HG03097 (cell line): ENCODE data around the gene NOP14.
"Not testable (repeated sequence)": the region's sequence is repeated elsewhere in the genome, so short reads cannot be mapped to it uniquely, and the experiment has no call there.

Experiments used
- ATAC-seq: cut with Tn5 transposase; IDR thresholded peaks from one replicate; pipeline ENCODE4 v1.9.1; 2021; ENCODE audit not compliant: unreplicated experiment, low FRiP score

Gene NOP14

DNA sequence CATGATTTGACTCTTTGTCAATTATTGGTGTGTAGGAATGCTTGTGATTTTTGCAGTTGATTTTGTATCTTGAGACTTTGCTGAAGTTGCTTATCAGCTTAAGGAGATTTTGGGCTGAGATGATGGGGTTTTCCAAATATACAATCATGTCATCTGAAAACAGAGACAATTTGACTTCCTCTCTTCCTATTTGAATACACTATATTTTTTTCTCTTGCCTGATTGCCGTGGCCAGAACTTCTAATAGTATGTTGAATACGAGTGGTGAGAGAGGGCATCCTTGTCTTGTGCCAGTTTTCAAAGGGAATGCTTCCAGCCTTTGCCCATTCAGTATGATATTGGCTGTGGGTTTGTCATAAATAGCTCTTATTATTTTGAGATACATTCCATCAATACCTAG lies 44.9 kb downstream of the NOP14 start:
- not testable (repeated sequence) for ATAC-seq

DNA sequence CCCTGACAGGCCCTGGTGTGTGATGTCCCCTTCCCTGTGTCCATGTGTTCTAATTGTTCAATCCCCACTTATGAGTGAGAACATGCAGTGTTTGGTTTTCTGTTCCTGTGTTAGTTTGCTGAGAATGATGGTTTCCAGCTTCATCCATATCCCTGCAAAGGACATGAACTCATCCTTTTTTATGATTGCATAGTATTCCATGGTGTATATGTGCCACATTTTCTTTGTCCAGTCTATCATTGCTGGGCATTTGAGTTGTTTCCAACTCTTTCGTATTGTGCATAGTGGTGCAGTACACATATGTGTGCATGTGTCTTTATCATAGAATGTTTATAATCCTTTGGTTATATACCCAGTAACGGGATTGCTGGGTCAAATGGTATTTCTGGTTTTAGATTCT lies 46.5 kb downstream of the NOP14 start:
- not testable (repeated sequence) for ATAC-seq

DNA sequence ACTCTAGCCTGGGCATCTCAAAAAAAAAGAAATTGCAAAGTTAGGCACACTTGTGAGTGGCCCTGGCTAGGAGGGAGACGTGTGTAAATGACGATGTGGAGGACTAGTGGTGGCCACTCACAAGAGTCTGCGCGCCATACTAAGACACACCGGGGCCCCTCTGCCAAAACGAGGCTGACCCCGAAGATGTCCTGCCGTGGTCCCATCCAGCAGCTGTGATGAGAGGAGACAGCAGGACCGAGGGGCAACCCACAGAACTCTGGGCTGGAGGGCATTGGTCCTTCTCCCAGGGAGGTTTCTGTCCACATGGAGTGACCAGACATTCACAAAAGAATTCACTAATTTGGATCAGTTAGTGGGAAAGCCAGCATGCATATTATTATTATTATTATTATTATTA lies 47.4 kb downstream of the NOP14 start:
- ATAC-seq, result no peak

DNA sequence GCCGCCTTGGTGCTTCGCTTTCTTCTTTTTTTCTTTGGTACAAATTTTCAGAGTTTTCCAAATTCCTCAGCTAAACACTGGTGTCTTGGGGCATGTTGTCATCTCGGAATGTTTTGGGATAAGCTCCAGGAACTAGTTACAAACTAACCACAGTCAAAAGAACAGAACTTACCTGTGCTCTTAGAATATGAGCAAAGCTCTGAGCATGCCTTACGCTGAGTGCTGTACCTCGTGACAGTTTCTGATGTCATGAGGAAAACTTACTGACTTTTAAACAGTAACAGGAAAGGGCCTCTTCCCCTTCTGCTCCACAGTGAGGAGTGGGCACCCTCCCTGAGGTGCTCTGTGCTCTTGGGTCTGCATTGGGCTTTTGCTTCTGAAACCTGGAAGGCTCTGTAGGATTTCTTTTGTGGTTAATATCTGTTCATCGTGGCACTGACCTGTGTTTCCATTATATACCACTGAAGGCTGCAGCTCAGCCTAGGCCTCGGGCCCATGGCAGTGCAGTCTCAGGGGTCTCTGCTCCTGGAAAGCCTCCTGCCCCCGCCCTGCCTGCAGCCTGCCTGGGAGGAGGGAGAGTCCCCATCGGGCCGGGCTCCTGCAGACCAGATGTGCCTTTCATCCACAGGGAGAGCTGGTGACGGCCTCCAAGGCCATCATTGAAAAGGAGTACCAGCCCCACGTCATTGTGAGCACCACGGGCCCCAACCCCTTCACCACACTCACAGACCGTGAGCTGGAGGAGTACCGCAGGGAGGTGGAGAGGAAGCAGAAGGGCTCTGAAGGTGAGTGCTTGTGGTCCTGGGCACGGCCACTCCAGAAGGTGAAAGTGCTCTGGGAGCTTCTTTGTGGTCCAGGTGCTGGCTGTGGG lies 48.7 kb downstream of the NOP14 start:
- no peak for ATAC-seq

DNA sequence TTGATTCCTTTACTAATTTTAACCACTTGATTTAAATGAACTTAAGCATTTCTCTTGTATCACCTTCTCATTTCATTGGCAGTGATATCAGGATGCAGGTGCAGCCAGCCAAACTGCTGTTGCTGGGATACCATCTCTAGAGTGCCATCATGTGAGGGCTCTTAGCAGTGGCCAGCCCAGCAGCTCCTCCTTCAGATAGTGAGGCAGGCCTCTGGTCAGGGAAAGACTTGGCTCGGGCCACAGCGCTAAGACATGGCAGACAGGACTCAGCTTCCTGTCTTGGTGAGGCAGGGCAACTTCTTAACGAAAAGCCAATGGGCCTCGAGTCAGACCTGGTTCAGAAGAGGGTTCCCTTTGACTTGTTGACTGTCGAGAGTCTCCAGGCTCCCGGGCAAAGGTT lies 50.0 kb downstream of the NOP14 start:
- no peak for ATAC-seq

DNA sequence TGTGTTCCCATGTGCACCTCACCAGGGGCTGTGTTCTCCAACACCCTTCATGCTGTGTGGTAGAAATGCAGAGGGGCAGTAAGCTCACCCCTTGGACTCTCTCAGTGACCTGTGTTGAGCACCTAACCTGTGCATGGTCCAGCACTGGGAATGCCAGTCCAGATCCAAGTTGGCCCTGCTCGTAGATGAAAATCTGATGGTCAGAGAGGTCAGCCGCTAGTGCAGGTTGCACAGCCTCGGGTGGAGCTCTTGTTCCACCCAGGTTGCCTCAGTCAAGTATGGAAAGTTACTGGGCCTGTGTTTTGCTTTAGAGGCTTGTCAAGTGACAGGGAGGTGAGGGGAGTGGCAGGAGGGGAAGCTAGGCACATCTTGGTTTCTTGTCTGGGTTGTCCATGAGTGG lies 51.3 kb downstream of the NOP14 start:
- no peak for ATAC-seq

DNA sequence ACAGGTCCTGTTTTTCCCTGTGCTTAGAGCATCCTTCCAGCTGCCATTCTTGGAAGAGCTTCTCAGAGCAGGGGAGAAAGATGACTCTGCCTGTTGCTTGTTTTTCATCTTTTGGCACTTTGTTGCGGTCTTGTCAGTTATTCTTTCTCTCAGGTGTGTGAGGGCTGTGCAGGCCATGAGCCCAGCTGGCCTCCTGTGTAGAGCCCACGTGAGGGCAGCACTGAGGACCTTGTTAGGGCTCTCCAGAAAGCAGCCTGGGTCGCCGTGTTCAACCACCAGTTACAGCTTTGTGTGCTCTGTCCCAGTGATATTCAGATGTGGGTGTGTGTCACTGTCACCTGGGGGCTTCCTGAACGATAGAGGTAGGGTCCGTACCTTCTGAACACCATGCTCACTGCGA lies 52.8 kb downstream of the NOP14 start:
- ATAC-seq, result no peak

DNA sequence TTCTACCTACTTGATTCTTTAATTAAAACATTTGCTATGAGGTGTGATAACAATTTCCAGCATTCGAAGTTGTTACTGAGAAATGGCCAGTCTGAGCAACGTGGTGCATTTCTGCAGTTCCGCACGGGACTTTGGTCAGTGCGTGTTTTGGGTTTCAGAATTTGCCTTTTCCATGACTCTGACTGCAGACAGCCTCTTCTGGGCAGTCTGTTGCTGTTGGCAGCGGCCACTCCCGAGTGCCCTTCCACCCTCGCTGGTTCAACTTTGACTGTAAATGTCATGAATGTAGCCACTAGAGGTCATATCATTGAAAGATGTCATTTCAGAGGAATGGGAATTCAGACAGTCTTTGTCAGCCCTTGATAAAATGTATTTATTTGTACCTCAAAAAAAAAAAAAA lies 53.6 kb downstream of the NOP14 start:
- ATAC-seq, result no peak

DNA sequence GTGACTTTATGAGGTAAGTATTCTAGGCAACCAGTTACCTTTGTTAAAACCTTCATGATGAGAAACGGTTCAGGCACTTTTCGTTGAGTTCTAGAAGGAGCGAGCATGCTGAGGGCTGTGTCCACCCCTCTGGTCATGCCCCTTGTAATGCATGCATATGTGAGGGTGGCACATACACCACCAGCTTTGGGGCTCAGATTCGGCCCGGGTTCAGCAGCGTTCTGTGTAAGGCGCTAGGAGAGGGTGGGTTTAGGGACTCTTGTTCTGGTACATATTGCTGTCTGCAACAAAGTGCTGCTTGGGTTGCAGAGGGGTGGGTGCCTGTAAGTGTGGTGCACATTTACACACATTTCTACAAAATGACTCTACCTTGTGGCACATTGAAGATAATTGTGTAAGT lies 54.5 kb downstream of the NOP14 start:
- ATAC-seq, result no peak

DNA sequence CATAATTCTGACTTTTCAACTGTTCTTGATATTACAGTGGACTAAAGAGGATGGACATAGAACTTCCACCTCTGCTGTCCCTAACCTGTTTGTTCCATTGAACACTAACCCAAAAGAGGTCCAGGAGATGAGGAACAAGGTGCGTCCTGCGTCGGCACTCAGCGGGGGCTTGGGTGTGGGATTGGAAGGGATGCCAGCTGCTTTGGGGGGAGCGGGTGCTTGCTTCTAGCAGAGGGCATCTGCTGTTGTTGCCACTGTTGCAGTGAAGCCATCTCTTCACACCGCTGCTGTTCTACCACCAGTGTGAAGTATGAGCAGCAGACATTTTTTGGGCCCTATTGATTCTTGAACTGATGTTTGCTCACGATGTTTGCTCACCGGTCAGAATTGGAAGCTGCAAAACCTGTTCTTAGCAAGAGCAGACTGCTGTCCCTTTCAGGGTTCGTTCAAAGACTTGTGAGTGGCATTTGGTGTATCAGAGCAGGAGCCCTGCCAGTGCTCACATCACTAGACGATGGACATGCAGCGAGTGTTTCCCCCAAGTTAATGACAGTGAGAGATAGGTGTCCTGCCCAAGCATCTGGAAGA lies 55.4 kb downstream of the NOP14 start:
- ATAC-seq, result no peak

DNA sequence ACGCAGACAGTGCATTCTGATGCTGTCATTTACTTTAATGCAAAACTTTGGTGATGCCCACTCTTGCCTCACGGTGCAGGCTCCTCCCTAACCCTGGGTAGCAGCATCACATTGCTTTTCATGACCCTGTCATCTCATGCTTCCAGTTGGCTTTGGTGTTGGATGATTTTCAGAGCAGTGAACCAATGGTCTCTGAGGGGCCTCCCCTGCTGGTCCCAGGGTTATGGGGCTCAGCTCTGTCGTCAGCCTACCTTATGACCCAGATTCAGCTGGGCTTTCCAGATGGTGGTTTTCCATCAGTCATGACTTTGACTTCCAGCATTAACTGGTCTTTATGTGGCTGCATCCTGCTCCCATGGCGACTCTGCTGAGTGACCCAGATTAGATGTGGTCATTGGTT lies 56.0 kb downstream of the NOP14 start:
- ATAC-seq, result no peak

DNA sequence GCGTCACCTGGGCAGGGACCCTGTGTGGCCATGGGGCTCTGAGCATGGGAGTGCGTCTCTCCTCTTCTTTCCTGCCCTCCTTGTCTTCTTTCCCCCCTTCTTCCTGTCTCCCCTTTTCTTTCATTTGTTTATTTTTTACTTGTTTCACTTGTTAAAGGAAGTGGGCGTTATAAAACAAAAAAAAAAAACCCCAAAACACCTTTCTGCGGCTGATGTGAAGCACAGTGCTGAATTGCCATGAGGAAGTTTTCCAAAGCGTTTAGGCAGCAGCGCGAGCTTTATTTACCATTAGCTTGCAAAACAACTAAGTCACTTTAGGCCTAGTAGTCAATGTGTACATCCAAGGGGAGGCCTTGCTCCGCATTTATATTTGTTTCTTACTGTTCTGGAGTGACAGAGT lies 57.0 kb downstream of the NOP14 start:
- ATAC-seq, result no peak

DNA sequence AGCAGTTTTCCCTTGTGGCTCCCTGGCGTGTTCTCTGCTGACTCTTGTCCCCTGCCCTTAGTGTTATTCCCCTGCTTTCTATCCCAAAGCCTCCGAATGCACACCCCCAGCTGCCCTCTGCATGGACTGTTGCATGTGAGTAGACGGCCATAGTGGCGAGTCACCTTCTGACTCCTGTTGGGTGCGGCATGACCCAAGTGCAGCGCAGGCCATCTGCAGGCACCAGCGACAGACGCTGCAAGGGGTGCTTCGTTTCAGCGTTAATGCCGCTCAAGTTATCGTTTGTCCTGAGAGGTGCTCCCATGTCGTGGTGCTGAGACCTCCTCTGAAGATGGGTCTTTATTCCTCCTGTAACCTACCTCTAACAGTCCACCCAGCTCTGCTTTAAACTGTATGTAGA lies 57.7 kb downstream of the NOP14 start:
- ATAC-seq, result no peak

DNA sequence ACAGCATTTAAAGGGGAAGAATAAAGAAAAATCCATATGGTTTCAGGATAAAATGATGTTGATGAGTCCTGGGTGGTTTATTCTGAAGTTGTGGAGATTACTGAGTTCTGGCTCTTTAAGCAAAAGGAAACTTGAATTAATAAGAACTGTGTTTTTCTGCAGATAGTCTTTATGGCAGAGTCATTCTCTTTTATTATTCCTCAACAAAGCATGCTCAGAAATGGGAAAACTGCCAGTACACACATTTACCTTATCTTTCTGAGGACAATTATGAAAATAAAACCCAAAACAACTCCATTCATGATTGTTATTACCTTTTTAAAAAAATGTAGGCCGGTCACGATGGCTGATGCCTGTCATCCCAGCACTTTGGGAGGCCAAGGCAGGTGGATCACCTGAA lies 61.1 kb downstream of the NOP14 start:
- no peak for ATAC-seq

DNA sequence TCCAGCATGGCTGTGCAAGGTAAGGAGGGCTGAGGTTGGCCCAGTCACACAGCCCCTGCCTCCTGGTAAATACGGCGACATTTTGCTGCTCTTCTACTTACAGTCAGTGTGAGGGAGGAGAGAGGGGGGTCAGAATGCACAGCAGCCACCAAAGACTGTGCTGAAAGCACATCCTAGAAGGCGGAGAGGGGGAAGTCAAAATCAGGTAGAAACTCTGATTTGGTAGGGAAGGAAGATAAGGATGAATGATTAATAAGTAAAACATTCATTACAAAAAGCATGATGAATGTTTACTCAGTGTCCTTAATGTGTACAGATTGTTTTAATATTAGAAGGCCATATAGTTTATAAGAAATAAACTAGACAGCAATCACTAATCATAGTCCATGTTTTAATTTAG lies 62.0 kb downstream of the NOP14 start:
- no peak for ATAC-seq

DNA sequence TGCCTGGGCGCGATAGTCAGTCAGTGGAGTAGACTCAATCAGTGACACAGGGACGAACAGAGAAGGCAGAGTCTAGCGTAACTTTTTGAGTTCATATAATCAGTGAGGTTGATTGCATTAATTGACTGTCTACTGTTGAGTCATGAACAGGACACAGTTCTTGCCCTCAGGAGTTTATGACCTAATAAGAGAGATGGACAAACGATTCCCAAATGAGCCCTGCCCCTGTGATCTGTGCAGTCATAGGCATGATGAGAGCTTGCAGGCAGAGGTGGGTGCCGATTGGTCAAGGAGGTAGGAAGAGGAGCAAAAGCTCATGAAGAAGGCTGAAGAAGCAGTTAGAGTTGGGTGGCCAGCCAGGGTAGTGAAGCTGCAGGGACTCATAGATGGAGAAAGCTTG lies 62.5 kb downstream of the NOP14 start:
- no peak for ATAC-seq

DNA sequence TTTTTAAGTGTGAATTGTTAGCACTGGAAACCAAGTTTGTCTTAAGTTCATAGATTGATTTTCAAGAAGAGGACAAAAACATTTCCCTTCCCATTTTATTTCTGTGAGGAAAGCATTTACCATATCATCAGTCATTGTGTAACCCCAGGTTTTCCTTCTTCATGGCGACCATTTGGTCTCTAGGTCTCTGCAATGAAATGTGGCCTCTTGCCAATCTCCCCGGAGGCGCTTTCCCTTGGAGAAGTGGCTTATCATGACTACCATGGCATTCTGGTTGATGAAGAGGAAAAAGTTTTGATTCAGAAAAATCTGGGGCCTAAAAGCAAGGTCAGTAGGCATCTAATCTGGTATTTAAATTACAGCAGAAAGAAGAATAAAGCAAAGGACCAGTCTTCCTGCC lies 65.2 kb downstream of the NOP14 start:
- ATAC-seq, result no peak

DNA sequence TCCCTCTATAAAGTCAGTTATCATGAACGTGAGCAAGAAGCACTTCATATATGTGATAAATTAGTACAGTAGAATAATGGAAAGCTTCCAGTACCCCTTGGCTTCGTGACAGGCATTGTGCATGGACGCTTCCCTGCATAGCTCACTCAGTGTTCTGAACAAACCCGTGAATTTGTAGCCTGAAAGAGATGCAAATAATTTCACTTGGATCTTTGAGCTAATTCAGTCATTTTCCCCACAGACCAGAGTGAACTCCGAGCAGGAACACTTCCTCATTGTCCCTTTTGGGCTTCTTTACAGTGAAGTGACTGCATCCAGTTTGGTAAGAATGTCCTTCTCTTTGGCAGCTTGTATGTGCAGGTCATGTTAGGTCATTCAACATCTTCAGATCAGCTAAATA lies 69.4 kb downstream of the NOP14 start:
- ATAC-seq, result no peak

DNA sequence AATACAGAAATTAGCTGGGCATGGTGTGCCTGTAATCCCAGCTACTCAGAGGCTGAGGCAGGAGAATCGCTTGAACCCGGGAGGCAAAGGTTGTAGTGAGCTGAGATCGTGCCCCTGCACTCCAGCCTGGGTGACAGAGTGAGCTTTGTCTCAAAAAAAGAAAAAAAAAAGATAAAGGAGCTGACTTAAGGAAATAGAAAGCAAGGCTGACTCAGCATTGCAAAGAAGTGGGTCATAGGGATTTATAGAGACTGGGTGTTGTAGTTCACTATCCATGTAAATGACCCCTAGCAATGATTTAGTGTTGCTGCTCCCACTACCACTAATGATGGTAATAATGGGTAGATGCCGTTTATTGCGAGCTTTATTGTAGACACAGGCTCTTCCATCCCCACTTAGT lies 71.9 kb downstream of the NOP14 start:
- ATAC-seq, result no peak

DNA sequence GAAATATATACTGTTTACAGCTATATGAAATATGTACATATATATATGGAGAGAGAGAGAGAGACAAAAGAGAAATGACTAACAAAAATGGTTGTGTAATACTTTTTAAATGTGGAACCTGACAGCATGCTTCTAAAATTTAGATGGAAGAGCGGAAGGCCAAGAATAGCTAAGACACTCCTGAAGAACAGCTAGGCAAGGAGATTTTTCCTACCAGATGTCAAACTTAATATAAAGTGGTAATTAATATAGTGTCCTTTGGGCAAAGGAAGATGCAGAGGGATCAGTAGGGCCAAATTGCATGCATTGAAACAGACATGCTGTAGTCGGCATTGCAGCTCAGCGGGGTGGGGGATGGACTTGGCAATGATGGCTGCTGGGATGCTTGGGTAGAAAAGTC lies 74.3 kb downstream of the NOP14 start:
- ATAC-seq, result no peak
